Calu3 (cell line): ENCODE measurements around the gene AFAP1. TPM values are rescaled to one million over a fixed set of nuclear protein-coding genes. Genes with fewer than 3 reads are reported as not detected.

Source experiments
- BruUV-seq: library from RNA; stranded (reverse); fragments of 400-500 nt; replicated peaks from 2 replicates; lab custom pipeline; 2021; lab: Mats Ljungman, UMichigan
- CTCF ChIA-PET: fragments of 300-600 bp; sonication (Branson Sonifier 250); formaldehyde crosslinking; loops from one replicate; lab custom pipeline; 2022; ENCODE audit warnings: antibody characterized with exemption; lab: Charles Lee
- DNase-seq: peaks from one replicate; pipeline ENCODE4 v3.0.0; 2022
- H3K27ac Mint-ChIP-seq: one replicate; pipeline ENCODE4 v1.8.0; 2022; ENCODE audit warnings: mixed read lengths; ENCODE audit not compliant: unreplicated experiment
- H3K27me3 Mint-ChIP-seq: one replicate; pipeline ENCODE4 v1.8.0; 2022; ENCODE audit warnings: mixed read lengths; ENCODE audit not compliant: unreplicated experiment
- H3K36me3 Mint-ChIP-seq: one replicate; pipeline ENCODE4 v1.8.0; 2022; ENCODE audit warnings: mild to moderate bottlenecking, moderate library complexity, mixed read lengths; ENCODE audit not compliant: insufficient read depth, unreplicated experiment
- H3K4me1 Mint-ChIP-seq: one replicate; pipeline ENCODE4 v1.8.0; 2022; ENCODE audit warnings: mild to moderate bottlenecking, low read depth, mixed read lengths; ENCODE audit not compliant: unreplicated experiment
- H3K4me3 Mint-ChIP-seq: one replicate; pipeline ENCODE4 v1.8.0; 2022; ENCODE audit warnings: mild to moderate bottlenecking, low read depth, moderate library complexity, mixed read lengths; ENCODE audit not compliant: unreplicated experiment
- H3K9me3 Mint-ChIP-seq: one replicate; pipeline ENCODE4 v1.8.0; 2022; ENCODE audit warnings: low read depth, mixed read lengths; ENCODE audit not compliant: unreplicated experiment
- CTCF ChIP-seq: fragments of 200-600 bp; IDR thresholded peaks from one replicate; pipeline ENCODE4 v1.8.0; 2022; ENCODE audit warnings: antibody characterized with exemption; ENCODE audit not compliant: unreplicated experiment
- intact Hi-C: fragments of 100-400 bp; cut with micrococcal nuclease; formaldehyde crosslinking; loops from one replicate; pipeline ENCODE4 v1.10.0; 2022; ENCODE audit not compliant: unreplicated experiment
- total RNA-seq: library from RNA; stranded (reverse); gene quantifications from 2 replicates; pipeline ENCODE4 v1.2.3, GENCODE V29; 2022

Gene AFAP1
- total RNA-seq, 1 experiment from 2014 or later: 40.1 TPM

DNA sequence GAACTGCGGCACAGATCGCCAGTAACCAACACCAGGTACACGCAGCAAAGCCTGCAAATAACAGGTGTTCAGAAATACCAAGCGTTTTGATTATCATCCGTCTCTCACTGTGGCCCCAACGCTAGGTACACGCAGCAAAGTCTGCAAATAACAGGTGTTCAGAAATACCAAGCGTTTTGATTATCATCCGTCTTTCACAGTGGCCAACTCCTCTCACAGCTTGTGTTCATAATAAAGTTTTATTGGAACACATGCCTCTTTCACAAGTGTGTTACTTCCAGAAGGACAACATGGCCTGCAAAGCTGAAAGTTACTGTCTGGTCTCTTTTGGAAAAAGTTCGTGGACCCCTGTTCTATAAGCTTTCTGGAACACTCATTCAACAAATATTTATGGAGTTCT is 153.1 kb downstream of the AFAP1 start:
- intact Hi-C loops: no loop called here
- Mint-ChIP-seq H3K4me1 (no peaks in the 10 kb centered on the region), H3K27ac (no peak overlapping the region), H3K27me3 (no peaks in the 10 kb centered on the region), H3K9me3 (no peaks in the 10 kb centered on the region), H3K36me3 (peaks cover 6% of the 10 kb centered on the region), H3K4me3 (no peak overlapping the region)
- no peak for DNase-seq
- CTCF ChIA-PET: no interaction called here
- no TSS peak for BruUV-seq
- TF ChIP-seq CTCF: no peak

DNA sequence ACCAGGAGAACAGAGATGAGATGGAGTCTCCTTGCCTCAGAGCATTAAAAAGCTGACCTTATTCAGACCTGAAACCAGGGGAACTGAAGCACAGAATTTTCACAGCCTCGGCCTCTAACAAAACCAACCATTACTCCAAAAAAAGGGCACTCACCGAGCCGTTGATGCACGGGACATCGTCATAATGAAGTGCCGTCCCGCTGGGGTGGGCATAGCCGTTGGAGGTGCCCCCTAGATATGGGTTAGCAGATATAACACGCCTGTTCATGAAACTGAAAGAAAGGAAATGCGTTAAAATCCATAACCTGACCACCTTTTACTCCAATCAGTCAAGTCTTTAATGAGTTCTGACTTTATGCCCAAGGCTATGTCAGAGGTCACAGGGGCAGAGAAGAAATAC is 153.6 kb downstream of the AFAP1 start:
- no peak overlapping the region for H3K27ac Mint-ChIP-seq
- no peak for DNase-seq
- no peaks in the 10 kb centered on the region for H3K9me3 Mint-ChIP-seq
- no peaks in the 10 kb centered on the region for H3K4me1 Mint-ChIP-seq
- H3K27me3 Mint-ChIP-seq: no peaks in the 10 kb centered on the region
- H3K36me3 Mint-ChIP-seq: peaks cover 6% of the 10 kb centered on the region
- intact Hi-C loops: no loop called here
- CTCF ChIA-PET: no interaction called here
- H3K4me3 Mint-ChIP-seq: no peak overlapping the region
- no peak for TF ChIP-seq CTCF
- no TSS peak for BruUV-seq

- peaks cover 6% of the 10 kb centered on the region for H3K36me3 Mint-ChIP-seq
- no peak for DNase-seq
- no TSS peak for BruUV-seq
- intact Hi-C loops: no loop called here
- no peaks in the 10 kb centered on the region for H3K9me3 Mint-ChIP-seq
- H3K27me3 Mint-ChIP-seq: no peaks in the 10 kb centered on the region
- H3K27ac Mint-ChIP-seq: no peak overlapping the region
- TF ChIP-seq CTCF: no peak
- no peak overlapping the region for H3K4me3 Mint-ChIP-seq
- no peaks in the 10 kb centered on the region for H3K4me1 Mint-ChIP-seq
- CTCF ChIA-PET: no interaction called here
These were observed 154.6 kb downstream of the AFAP1 start for GRCh38 chr4:7785017-7785416.

- Mint-ChIP-seq H3K27ac (no peak overlapping the region), H3K36me3 (peaks cover 2% of the 10 kb centered on the region), H3K9me3 (no peaks in the 10 kb centered on the region), H3K27me3 (no peaks in the 10 kb centered on the region), H3K4me1 (no peaks in the 10 kb centered on the region), H3K4me3 (no peak overlapping the region)
- CTCF ChIA-PET: no interaction called here
- TF ChIP-seq CTCF: no peak
- intact Hi-C loops: no loop called here
- DNase-seq: no peak
- BruUV-seq: no TSS peak
These were observed 155.4 kb downstream of the AFAP1 start for GRCh38 chr4:7784131-7784870.
